Femur (tissue), 1 donor: ENCODE results near the gene LYRM9.
A peak's percentile ranks its signal among the peaks of the same experiment; 100 is the strongest.
"Not testable (repeated sequence)": the region's sequence is repeated elsewhere in the genome, so short reads cannot be mapped to it uniquely, and the experiment has no call there.

ENCODE experiments used
- DNase-seq: peaks from one replicate; pipeline ENCODE4 v3.0.0-alpha.2; 2017

Gene LYRM9

GRCh38 chr17:27892866-27893769, at the start of gene LYRM9:
LYRM9 (minus strand) TSS chr17:27893365; CDS start chr17:27882694, 10,671 bp downstream.
- peak; percentile 94 for DNase-seq

DNA sequence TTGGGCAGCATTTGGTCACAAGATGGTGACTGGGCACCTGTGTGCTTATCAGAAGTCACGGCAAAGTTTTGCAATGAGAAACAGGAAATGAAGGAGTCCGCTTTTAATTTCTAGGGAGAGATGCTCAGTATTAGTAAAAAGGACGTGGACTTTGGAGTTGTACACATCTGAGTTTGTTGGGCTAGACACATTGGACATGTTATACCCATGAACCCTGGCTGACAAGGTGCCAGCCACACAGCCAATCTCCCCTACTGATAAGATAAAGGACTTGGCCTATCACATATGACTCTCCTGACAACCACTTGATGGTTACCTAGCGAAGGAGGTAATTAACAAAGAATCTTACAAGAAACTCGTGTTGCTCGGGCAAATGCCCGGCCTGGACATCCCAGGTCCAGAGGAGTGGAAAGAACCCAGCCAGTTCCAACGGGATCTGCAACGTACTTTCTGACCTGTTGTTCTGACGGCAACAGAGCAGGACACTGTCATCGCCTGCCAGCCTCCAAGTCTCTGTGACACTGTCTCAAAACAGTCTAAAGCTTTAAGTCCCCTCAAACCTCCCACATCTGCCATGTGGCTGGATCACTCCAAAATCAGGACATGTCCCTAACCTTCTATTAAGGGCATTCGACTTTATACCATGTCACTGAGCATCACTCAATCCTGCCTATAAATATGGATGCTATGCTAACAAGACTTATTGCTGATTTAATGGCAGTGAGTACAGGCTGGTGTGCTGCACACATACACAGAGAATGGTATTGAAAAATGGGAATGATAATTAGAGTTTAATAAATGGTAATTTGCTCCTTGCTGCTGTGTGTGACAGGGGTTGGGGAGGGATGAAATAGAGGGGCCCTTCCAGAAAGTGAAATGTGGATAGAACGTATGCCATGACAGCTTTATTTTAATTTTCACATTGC, 47.6 kb upstream of the LYRM9 start:
- no peak for DNase-seq

- DNase-seq, result no peak
These were observed 46.6 kb upstream of the LYRM9 start for GRCh38 chr17:27939474-27940465.

GRCh38 chr17:27938864-27939263, 45.7 kb upstream of the LYRM9 start:
- DNase-seq, result no peak

DNA sequence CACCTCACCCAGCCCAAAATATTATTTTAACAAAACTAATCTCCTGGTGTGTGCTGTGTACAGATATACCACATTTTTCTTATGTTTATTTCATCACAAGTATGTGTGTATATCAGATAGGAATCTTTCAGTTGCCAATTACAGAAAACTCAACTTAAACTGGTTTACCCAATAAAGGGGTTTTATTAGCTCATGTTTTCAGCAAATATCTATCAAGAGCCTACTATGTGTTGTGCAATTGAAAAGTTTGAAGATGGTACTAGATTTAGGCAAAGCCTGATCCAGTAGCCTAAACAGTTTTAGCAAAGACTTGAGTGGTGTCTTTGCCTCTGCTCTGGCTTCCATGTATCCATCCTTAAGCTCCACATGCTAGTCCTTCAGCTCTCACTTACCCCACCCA, 45.1 kb upstream of the LYRM9 start:
- DNase-seq, result no peak

- no peak for DNase-seq
These were observed 43.9 kb upstream of the LYRM9 start for GRCh38 chr17:27937025-27937546.

DNA sequence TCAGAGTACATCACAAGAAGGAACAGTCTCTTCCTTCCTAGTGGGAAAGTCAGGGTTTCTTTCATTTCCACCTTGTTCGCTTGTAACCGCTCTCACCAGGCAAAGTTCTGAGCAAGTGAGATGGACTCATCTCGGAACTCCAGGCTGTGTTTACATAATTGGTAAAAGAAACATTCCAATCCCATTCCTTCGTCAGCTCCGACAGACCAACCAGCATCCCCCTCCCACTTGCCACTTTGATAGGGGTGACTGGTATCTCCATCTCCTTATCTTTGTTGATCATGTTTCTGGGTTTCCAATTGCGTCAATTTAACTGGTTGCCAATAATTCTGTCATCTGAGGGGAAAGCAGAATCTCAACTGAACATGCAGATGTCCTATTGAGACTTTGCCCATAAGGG, 36.8 kb upstream of the LYRM9 start:
- DNase-seq, result no peak

DNA sequence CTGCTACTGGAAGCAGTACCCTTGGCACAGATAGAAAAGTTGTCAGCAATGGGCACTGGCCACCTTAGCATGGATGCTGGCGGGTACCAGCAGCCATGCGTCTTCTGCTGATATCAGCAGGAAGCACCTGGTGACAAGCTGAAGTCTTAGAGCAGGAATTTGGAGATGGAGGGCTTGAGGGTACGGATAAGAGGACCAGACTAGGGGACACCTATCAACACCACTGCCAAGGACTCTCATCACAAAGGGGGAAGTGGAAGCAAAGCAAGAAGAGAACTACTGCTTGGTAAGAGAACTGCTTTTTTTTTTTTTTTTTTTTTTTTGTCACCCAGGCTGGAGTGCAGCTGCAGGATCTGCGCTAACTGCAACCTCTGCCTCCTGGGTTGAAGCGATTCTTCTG, 35.4 kb upstream of the LYRM9 start:
- DNase-seq, result no peak

- no peak for DNase-seq
These were observed 34.6 kb upstream of the LYRM9 start for GRCh38 chr17:27927781-27928180.

DNA sequence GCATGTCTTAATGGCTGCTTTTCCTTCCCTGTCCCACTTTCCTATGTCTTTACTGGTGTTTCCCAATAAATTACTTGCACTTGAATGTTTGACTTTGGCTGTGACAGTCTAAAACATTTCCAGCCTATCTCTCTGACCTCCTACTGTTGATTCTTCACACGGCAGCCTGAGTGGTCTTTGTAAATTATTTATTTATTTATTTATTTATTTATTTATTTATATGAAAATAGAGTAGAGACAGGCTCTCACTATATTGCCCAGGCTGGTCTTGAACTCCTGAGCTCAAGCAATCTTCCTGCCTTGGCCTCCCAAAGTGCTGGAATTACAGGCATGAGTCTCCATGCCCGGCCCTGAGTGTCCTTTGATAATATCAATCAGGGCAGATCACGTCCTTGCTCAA, 28.4 kb upstream of the LYRM9 start:
- no peak for DNase-seq

- no peak for DNase-seq
These were observed 27.9 kb upstream of the LYRM9 start for GRCh38 chr17:27921077-27921476.

DNA sequence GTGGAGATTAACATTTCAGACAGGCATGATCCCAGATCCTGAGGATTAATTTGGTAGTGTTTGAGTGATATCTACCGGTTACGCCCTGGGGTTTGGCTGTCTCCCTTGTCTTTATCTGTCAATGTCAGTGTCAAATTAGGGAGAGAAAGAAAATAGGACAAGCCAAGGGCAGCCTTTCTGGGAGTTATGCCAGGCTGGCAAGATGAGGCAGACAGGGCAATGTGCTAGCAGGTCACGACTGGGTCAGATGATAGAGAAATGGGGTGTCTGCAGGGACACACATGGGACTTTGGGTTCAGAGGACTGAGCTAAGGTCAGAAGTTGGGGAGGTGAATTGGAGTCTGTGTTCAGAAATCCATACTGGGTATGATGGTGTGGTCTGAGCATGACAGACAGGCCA, 27.4 kb upstream of the LYRM9 start:
- DNase-seq, result no peak

DNA sequence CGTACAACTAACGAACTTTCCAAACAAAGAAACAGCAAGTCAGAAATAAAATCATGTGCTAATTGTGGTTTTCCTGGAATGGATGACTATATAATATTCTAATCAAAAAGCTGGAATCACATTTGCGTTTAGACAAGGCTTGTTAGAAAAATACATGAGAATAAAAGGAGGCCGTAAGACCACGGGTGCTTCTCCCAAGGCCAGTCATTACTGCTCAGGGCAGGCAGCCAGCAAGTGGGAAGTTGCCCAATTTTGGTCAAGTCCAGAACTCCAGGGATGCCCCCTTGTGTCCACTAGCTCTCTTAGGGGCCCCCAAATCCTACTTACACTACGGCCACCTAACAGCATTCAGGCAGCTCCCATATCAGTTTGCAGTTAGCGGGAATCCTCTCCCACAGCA, 25.9 kb upstream of the LYRM9 start:
- DNase-seq, result no peak

- no peak for DNase-seq
These were observed 25.3 kb upstream of the LYRM9 start for GRCh38 chr17:27918498-27918897.

DNA sequence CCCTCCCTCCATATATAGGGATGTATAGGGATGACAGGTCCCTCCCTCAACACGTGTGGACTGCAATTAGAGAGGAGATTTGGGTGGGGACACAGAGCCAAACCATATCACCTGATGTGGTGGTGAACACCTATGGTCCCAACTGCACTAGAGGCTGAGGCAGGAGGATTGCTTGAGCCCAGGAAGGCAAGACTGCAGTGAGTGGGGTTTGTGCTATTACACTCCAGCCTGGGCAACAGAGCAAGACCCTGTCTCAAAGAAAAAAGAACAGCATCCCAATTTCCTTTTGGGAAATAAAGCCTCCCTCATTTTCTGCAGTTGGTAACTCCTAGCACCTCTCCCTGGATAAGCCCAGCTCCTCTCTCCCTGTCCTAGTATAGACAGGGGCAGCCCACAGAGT, 23.8 kb upstream of the LYRM9 start:
- DNase-seq, result no peak

DNA sequence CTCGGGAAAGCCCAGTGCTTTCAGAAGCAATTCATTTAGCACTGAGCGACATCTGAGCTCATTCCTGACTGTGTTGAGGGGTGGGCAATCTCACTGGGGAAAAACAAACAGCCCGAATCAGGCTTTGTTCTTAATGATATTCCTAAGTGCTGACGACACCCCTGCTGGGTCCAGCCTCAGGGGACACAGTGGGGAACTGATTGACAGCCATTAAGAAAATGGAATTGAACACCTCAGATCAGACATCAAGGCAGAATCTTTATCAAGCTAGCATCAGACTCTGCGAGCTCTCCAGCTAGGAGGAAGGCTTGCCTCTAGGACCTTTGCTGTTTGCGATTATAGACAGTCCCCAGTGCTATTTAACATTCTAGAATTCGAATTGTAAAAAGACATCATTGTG, 22.5 kb upstream of the LYRM9 start:
- DNase-seq, result no peak

DNA sequence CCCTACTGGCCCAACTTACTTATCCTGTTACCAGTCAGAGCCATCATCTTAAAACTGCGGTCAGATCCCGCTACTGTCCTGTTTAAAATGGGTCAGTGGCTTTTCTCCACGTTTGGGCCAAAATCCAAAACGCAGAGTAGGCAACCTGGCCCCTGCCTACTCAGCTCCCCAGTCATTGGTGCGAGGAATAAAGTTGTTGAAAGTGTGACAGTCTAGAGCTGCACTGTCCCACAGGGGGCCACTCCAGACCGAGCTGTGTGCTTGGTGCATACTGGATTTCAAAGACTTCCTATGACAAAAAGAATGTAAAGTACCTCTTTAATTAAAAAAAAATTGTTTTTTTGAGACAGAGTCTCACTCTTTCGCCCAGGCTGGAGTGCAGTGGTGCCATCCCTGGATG, 21.2 kb upstream of the LYRM9 start:
- no peak for DNase-seq

DNA sequence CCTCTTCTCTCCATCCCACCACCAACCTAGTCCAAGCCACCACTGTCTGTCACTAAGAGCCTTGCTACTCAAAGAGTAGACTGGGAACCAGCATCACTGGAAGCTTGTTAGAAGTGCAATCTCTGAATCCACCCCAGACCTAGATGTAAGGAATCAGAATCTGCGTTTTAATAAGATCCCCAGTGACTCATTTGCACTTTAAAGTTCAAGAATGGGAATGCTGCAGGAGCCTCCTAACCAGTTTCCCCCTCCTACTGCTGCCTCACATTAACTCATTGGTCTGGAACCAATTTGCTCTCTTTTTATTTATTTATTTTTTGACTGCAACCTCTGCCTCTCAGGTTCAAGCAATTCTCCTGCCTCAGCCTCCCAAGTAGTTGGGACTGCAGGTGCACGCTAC, 19.8 kb upstream of the LYRM9 start:
- no peak for DNase-seq

GRCh38 chr17:27912299-27912698, 19.1 kb upstream of the LYRM9 start:
- not testable (repeated sequence) for DNase-seq

GRCh38 chr17:27907976-27908558, 14.9 kb upstream of the LYRM9 start:
- DNase-seq, result no peak

- no peak for DNase-seq
These were observed 13.5 kb upstream of the LYRM9 start for GRCh38 chr17:27906623-27907022.

- no peak for DNase-seq
These were observed 13.0 kb upstream of the LYRM9 start for GRCh38 chr17:27906226-27906580.
